BE2C (cell line): ENCODE measurements around the gene GPC3.

Experiments used
- DNase-seq: peaks from one replicate; pipeline ENCODE4 v3.0.0-alpha.2; 2020
- H3K27me3 ChIP-seq: fragments of 250-450 bp; sonication (Bioruptor Pico); 2 replicates; pipeline ENCODE4 v1.5.1; 2020; ENCODE audit warnings: mild to moderate bottlenecking
- H3K36me3 ChIP-seq: fragments of 250-450 bp; sonication (Bioruptor Pico); 2 replicates; pipeline ENCODE4 v1.5.1; 2020; ENCODE audit warnings: mild to moderate bottlenecking
- H3K4me1 ChIP-seq: fragments of 250-450 bp; sonication (Bioruptor Pico); 2 replicates; pipeline ENCODE4 v1.5.1; 2020
- H3K4me3 ChIP-seq: 2 replicates; pipeline ENCODE4 v1.5.1; 2011; ENCODE audit warnings: low read depth, low read length
- H3K9me3 ChIP-seq: fragments of 250-450 bp; sonication (Bioruptor Pico); 2 replicates; pipeline ENCODE4 v1.5.1; 2020
- TF ChIP-seq, protein P1 (sequence below): IDR thresholded peaks from 2 replicates; pipeline ENCODE4 v1.5.1; 2012; ENCODE audit warnings: mild to moderate bottlenecking, low read depth, low read length

Gene GPC3

DNA sequence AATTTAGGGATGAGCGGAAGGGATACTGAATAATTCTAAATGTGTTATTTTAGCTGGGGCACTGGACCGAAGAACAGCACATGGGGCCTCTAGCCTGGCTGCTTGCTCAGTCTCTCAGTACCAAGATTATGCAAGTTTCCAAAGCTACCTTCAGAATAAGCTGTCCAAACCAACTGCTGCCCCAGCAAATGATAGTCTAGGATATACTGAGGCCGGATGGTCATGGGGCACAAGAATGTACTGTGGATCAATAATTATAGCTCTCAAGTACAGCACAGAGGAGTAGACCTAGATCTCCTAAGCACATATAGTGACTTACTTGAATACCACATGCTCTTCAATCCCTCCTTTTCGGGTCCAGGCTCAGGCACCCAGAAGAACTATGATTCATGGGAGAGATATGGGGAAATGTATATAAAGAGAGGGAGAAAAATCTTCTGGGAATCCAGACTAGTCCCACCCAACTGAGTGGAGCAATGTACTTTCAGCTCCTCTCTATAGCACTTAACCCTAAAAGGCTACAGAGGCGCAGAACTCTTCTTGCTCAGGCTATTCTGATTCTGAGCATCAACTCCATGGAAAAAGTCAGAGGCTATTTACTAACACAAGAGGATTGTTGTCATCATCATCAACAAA lies 409.8 kb downstream of the GPC3 start:
- DNase-seq = no peak
- Histone ChIP-seq H3K4me1 (no peaks in the 10 kb centered on the region), H3K27me3 (no peaks in the 10 kb centered on the region), H3K9me3 (no peaks in the 10 kb centered on the region), H3K36me3 (no peaks in the 10 kb centered on the region), H3K4me3 (no peak overlapping the region)
- TF ChIP-seq, protein P1, sequence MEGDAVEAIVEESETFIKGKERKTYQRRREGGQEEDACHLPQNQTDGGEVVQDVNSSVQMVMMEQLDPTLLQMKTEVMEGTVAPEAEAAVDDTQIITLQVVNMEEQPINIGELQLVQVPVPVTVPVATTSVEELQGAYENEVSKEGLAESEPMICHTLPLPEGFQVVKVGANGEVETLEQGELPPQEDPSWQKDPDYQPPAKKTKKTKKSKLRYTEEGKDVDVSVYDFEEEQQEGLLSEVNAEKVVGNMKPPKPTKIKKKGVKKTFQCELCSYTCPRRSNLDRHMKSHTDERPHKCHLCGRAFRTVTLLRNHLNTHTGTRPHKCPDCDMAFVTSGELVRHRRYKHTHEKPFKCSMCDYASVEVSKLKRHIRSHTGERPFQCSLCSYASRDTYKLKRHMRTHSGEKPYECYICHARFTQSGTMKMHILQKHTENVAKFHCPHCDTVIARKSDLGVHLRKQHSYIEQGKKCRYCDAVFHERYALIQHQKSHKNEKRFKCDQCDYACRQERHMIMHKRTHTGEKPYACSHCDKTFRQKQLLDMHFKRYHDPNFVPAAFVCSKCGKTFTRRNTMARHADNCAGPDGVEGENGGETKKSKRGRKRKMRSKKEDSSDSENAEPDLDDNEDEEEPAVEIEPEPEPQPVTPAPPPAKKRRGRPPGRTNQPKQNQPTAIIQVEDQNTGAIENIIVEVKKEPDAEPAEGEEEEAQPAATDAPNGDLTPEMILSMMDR = no peak

DNA sequence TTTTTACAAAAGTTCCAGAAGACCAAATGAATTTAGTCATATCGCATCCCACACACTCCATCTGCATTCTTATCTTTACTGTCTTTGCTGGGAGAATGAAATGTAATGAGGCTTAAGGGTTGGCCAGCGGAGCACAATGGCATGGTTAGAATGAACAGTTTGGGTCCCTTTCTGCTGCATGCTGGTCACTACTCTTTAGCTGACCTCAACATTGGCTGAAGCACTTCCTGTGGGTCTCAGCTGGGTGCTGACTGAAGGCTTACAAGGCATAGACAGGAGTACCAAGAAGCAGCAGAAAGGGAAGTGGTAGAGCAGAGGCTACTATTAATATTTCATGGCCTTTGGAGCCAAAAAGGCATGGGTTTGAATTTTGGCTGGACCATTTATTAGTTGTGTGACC lies 410.7 kb downstream of the GPC3 start:
- H3K4me1 ChIP-seq = no peaks in the 10 kb centered on the region
- H3K36me3 ChIP-seq = no peaks in the 10 kb centered on the region
- H3K9me3 ChIP-seq = no peaks in the 10 kb centered on the region
- H3K27me3 ChIP-seq = no peaks in the 10 kb centered on the region
- TF ChIP-seq, protein P1 = no peak
- no peak for DNase-seq
- no peak overlapping the region for H3K4me3 ChIP-seq

DNA sequence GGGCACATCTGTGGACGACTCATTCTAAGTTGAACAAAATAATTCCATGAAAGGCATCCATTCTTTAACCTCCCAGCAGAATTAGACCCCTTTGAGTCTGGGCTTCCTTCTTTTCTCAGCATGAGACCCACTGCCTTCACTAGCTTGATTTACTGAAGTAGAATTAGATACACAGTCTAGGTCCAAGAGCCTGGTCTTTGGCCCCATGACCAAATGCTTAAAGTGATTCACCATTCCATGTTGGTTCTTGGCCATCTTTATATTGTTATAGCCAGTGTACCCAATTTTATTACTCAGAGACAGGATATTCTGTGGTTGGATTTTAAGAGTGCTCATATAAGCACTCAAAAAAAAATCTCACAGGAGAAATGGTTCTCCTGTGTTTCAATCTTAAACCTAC lies 414.8 kb downstream of the GPC3 start:
- Histone ChIP-seq H3K4me3 (no peak overlapping the region), H3K27me3 (no peaks in the 10 kb centered on the region), H3K9me3 (no peaks in the 10 kb centered on the region), H3K36me3 (no peaks in the 10 kb centered on the region), H3K4me1 (no peaks in the 10 kb centered on the region)
- TF ChIP-seq, protein P1 = no peak
- DNase-seq = no peak

DNA sequence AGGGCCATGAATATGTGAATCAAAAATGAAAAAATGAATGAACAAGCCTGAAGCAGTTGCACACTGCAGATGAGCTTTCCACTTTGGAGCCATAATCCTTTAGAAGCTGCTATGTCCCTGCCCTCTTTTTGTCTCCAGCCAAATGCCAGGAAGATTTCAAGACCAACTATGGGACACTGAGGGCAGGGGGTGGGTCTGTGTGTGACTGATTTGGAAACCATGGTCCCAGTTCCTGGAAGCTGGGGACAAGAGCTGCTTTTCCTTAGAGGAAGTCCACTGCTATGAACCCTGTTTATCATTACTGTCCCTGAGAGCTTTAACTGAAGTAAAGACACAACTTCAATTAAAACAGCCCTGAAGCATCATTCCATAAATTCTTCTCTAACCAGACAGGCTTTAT lies 416.2 kb downstream of the GPC3 start:
- no peak for DNase-seq
- Histone ChIP-seq H3K4me3 (no peak overlapping the region), H3K9me3 (no peaks in the 10 kb centered on the region), H3K36me3 (no peaks in the 10 kb centered on the region), H3K4me1 (no peaks in the 10 kb centered on the region), H3K27me3 (no peaks in the 10 kb centered on the region)
- TF ChIP-seq, protein P1 = no peak

DNA sequence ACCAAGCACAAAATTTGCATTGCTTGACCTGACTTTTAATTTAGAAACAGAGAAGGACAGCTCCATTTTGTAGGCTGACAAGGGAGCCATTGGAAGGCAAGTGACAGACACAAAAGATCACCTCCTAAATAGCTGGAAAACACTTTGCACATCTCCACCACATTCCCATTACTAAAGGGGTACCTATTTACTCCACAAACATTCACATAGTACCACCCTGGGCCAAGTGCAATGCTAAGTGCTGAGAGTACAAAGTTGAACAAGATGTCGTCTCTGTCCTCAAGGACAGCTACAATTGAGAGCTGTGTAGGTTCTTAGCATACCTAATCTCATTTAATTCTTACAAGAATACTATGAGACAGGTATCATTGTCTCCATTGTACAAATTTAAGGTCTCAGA lies 417.3 kb downstream of the GPC3 start:
- no peak overlapping the region for H3K4me3 ChIP-seq
- H3K36me3 ChIP-seq = no peaks in the 10 kb centered on the region
- H3K4me1 ChIP-seq = no peaks in the 10 kb centered on the region
- DNase-seq = no peak
- TF ChIP-seq, protein P1 = no peak
- H3K9me3 ChIP-seq = no peaks in the 10 kb centered on the region
- H3K27me3 ChIP-seq = no peaks in the 10 kb centered on the region

DNA sequence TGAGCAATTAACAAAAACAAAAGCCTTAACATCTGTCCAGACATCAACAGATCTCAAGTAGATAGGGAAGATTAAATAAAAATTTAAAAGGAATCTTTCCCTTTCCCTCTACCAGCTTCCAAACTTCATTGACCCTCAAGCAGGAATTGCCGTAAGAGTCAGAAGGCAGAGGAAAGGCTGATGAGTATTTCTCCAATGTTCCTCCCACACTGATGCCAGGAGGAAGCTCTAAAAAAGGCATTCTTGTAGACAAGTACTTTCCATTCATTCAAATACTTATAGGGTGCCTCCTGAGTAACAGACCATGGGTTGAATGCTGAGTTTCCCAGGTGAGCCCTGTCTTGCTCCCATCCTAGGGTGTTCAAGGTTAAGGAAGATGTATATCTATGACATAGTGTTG lies 418.5 kb downstream of the GPC3 start:
- H3K36me3 ChIP-seq = no peaks in the 10 kb centered on the region
- H3K4me1 ChIP-seq = no peaks in the 10 kb centered on the region
- H3K9me3 ChIP-seq = no peaks in the 10 kb centered on the region
- no peak for DNase-seq
- H3K4me3 ChIP-seq = no peak overlapping the region
- H3K27me3 ChIP-seq = no peaks in the 10 kb centered on the region
- TF ChIP-seq, protein P1 = no peak
